Activated CD8-positive, alpha-beta memory T cell treated with anti-CD3 and anti-CD28 coated beads, Interleukin-2, amount 50 U/mL, for 1 hour (primary cell): ENCODE measurements around the gene KRTAP24-1.

ENCODE experiments used
- DNase-seq: peaks from one replicate; pipeline ENCODE4 v3.0.0-alpha.2; 2020; ENCODE audit errors: extremely low read depth

KRTAP24-1 gene

GRCh38 chr21:30234050-30234449 lies 48.7 kb downstream of the KRTAP24-1 start:
- DNase-seq, result no peak

GRCh38 chr21:30233228-30234020 lies 49.3 kb downstream of the KRTAP24-1 start:
- no peak for DNase-seq

GRCh38 chr21:30232011-30232410 lies 50.7 kb downstream of the KRTAP24-1 start:
- no peak for DNase-seq
